Right renal cortex interstitium (tissue), 3 donors: Measurements from ENCODE around the gene MINAR1. TPM values are rescaled to one million over a fixed set of nuclear protein-coding genes. Genes with fewer than 3 reads are reported as not detected.
"Not testable (repeated sequence)": the region's sequence is repeated elsewhere in the genome, so short reads cannot be mapped to it uniquely, and the experiment has no call there.

Experiments
- DNase-seq, 3 donors: peaks; one replicate each; pipeline ENCODE4 v3.0.0-alpha.2; 2013; ENCODE audit warnings: low read depth in 3 of 3, low spot score in 2 of 3
- polyA plus RNA-seq, 3 donors: library from polyadenylated mRNA; unstranded; fragments of 120-200 nt; gene quantifications; one replicate each; pipeline ENCODE4 v1.2.1, GENCODE V29; 2013; ENCODE audit not compliant: insufficient read length in 3 of 3

MINAR1 gene, protein sequence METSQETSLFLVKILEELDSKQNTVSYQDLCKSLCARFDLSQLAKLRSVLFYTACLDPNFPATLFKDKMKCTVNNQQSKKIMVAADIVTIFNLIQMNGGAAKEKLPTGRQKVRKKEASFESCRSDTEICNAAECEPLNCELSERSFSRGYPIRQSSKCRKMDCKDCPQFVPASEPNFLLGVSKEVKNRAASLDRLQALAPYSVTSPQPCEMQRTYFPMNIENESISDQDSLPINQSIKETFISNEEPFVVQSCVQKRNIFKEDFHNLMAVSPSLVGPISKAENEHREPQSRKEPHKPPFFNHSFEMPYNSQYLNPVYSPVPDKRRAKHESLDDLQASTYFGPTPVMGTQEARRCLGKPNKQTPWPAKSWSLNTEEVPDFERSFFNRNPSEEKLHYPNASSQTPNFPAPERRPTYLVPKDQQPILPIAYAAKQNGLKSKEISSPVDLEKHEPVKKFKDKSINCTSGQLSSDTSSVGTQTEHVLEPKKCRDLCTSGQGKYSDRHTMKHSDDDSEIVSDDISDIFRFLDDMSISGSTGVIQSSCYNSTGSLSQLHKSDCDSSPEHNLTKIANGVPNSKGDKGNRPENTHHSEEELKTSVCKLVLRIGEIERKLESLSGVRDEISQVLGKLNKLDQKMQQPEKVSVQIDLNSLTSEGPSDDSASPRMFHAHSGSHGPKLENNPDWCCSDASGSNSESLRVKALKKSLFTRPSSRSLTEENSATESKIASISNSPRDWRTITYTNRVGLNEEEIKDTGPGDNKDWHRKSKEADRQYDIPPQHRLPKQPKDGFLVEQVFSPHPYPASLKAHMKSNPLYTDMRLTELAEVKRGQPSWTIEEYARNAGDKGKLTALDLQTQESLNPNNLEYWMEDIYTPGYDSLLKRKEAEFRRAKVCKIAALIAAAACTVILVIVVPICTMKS
- 1 to 10 TPM in 2 of 3 donors, under 1 TPM in 1; 0.96 to 1.2 (median 1.1) TPM for polyA plus RNA-seq

DNA sequence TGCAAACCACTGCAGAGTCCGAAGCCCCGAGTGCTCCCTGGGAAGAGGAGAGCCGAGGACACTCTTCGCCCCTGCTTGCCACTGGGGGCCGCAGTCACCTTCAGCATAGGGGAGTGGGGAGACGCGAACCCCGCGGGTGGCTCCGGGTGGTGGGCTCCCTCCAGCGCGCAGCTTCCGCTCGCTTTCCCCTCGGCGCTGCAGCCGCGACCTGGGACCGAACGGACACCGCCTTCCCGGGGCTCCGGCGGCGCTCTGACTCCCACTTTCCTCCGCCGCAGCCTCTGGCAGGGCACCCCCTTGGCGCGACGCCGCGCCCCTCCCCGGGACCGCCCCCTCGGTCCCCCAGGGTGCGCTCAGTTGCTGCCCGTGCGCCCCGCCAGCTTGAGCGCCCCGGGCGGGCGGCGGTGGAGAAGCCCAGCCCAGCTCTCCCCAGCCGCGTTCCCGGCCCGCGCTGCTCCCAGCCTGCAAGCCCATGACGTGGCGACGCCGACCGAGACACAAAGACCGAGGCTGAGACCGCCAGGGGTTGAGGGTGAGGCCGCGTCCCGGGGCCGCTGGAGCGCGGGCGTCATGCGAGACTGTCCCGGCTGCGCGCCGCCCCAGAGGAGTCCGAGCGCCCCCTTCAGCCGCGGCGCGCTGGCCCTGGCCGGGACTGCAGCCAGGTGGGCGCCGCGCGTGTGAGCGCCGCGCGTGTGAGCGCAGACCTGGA, at the start of gene MINAR1:
TSS of gene MINAR1 (plus strand) at position 701 of the 709 bp plus-strand sequence. CDS start 23,812 bp downstream, outside the sequence.
- DNase-seq = no peak

DNA sequence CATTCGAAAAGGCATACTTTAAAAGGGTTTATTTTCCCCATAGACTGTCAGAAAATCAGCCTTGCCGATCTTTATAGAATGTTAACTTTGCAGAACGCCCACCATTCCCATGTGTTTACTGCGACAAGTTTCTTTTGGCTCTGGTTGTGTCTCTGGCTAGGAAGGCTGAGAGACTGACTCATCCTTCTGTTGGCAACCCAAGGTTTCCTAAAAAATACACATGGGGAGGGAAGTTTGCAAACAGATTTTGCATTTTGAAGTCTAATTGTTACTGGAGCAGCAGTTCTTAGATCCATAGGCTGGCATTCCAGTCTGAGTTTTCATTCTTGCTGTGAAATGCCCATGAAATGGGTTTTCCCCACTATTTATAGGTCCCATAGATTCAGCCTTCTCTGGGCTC, 37.9 kb upstream of the MINAR1 start:
- DNase-seq = no peak

DNA sequence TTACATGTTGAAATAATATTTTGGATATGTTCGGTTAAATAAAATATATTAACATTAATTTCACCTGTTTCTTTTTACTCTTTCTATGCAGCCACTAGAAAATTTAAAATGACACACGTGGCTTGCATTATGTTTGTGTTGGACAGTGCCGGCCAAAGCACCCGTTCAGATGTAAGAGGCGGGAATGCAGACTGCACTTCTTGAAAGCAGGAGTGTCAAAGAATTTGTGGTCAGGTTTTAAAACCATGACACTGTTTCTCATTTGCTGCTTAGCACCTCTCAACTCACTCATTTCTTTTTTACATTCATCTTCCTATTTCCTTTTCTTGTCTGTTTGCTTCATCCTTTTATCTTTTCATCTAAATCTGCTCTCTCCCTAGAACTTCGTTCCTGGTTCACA, 35.3 kb upstream of the MINAR1 start:
- DNase-seq = no peak

DNA sequence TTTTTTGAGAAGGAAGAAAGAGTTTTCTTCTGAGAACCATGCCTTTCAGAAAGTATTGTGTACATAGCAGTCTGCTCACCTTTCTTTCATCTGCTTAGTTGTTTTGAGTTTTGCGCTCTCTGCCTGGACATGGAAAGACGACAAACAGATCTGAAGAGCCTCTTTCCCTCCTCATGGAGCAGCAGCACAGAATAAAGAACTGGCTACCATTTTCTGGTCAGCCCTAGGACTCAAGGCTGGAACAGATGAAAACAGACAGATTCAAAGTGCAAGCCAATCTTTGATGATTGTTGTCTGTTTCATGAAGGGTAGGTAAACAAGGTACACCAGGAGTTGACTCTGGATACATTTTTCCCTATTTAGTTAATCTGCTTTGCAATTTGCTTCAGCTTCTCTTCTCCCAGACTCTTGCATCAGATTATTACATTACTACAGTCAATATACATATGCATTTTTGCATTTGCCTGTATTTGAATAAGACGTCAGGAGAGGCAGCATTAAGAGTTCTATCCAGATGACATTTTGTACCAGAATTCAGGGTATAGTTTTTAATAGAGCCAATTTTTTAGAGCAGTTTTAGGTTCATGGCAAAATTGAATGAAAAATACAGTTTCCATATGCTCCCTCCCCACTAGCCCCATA, 34.7 kb upstream of the MINAR1 start:
- DNase-seq = no peak

DNA sequence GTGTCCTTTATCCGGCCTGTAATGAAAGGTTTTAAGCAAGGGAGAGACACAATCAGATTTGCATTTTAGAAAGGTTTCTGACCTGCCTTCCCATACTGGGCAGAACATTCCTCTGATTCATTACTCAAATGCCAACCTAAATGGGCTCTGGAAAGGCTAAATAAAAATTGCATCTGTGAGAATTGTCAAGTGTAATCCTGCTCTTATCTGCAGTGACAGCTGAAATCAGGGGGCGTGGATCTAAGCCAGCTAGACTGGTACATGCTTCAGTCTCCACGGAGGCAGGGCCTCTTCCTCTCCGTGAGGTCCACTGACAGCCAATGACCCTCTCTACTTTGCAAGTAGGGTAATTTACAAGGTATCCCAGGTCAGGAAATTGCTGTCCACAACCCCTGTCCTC, 32.5 kb upstream of the MINAR1 start:
- DNase-seq = no peak

DNA sequence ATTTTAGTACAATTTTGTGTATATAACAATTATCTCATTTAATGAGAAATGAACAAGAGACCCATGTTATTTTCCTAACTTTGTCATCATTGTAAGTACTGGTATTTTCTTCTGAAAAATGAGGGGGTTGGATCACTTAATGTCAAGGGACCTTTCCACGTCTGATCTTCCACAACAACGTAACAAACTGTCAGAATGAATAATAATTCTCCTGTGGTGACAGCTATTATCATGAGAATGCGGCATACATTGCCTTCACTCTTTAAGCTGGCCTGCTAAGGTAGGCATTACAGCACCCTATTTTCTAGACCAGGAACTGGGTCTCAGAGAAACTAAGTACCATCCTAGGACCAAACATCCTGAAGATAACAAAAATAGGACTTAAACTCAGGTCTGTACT, 31.5 kb upstream of the MINAR1 start:
- no peak for DNase-seq

DNA sequence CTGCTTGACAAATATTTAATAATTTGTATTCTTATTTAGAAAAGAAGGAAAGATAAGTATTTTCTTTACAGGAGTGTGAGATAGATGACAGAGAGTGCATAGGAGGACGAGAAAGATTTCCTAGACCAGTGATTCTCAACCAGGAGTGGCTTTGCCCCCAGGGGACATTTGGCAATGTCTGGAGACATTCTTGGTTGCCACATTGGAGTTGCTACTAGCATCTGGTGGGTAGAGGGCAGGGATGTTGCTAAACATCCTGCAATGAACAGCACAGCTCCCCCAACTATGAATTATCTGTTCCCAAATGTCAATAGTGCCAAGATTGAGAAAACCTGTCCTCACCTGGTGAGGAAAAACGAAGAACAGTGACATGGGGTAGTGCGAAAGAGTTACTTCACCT, 30.8 kb upstream of the MINAR1 start:
- DNase-seq = no peak

DNA sequence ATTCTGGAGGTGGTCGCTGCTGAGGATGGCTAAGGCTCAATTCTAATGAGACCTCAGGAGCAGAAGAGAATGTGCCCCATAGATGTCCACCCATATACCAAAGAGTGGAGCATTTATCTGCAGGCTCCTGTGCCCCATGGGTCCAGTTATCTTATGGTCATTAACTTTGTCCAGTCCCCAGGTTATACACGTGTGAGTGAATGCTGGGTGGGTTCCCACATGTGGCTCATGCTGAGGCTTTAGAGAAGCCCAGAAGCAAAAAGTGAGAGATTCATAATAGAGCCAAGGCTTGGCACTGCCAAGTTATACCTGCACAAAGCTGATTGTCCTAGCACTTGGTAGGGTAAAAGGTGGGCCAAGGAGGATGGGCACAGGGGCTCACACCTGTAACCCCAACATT, 30.0 kb upstream of the MINAR1 start:
- no peak for DNase-seq

DNA sequence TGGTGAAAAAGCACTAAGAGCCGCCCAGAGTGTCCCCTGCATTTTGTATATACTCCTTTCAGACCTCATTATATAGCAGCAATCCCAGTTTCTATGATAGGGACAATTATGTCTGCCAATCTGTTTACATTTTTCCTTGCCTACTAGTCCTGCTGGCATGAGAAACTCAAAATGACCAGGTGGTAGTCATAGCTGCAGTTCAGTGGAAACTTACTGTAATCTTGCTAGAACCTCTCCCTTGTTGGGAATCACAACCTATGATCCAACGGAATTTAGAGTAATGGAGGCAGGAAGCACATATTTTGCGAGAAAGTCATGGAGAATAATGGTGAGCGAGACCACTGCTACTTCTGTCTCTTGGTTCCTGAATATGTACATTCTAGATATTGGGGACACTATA, 28.6 kb upstream of the MINAR1 start:
- no peak for DNase-seq

DNA sequence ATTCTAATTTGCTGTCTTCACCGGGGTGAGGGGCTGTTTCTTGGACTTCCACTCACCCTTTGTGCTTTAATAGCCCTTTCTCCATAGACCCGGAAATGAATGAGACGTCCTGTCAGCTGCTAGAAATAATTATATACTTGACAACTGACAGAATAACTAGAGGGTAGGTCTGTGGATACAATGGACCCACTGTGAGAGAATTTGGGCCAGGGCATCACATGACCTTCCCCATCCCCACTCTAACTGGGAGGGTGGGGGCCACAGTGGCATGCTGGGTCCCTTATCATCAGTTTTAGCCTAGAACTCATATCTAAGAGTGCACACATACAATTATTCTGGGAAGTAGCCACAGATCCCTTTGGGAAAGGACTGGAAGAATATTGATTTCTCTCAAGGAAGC, 25.9 kb upstream of the MINAR1 start:
- no peak for DNase-seq

DNA sequence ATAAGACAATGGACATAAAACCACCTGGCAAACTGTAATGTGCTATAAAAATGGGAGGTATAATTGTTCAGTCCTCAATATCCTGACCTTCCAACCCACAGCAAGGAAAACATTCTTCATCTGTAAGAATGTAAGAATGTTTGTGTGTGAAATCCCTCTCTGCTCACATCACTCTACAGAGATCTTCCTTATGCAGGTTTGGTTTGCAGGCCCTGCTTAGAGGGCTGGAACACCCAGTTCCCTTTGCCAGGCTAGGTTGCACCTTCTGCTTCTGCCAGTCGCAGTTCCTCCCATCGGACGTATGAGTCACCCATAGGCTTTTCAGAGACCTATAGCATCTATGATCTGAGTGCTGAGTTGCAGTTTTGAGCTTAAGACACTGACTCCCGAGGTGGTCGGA, 24.1 kb upstream of the MINAR1 start:
- DNase-seq = no peak

DNA sequence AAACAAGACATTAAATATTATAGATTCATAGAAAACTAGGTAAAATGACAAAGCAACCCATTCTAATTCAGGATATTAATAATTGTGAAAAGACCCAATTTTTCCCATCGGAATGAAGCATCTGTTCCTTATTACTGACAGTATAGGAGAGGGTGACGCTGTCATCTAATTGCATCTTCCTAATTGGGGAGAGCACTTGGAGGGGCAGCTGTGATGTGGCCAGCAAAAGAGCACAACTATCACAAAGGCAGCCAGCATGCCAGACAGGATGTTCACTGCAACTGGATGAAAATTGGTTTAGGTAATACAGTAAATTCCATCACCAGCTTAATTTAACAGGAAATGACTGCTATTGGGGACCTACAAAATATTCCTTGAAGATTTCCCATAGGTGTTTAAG, 21.9 kb upstream of the MINAR1 start:
- no peak for DNase-seq

DNA sequence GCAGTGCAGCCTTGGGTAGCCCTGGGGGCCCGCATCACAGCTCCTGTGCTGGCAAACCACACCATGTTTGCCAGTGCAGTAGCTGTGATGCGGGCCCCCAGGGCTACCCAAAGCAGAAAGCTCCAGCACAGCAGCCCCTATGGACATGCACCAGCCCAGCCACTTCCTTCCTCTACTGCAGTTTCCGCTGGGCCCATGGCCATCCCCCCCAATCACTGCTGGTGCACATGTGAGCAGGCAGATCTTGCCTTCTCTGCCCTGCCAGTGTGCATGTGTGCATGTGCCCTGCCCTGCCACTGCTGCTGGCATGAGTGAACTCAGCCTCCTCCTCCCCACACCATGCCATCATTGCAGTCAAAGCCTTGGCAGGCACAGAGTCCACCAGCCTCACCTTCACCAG, 20.1 kb upstream of the MINAR1 start:
- no peak for DNase-seq

DNA sequence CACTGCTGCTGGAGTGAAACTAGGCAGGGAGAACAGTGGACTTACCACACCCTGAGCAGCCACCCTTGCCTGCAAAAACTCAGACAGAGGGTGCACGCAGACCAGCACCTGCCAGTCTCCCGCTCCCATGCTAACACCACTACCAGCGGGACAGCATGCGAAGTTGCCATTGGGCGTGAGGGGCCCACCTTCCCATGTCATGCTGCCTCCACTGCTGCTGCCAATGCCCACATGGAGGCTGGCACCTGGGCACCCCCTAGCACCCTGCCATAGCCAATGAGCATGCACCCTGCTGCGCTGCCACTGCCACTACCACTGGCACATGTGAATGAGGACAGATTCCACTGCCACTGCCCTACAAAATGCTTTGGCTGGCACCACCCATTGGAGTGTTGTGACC, 19.7 kb upstream of the MINAR1 start:
- no peak for DNase-seq

DNA sequence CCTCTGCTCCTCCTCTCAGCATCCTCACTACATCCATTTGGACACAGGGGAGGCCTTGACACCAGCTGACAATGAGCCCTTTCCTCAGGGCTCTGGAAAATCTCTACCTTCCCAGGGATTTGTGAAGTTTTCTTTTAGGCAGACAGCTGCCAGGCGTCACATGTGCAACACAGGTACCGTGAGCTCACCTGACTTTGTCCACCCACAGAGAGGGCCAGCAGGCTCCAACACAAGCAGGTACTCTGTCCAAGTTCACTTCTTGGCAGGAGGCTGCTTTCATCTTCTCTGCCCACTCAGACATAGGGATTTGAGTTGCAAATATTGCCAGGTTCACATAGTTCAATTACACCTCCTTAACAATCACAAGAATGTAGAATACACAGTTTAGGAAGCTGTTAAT, 15.3 kb upstream of the MINAR1 start:
- no peak for DNase-seq

DNA sequence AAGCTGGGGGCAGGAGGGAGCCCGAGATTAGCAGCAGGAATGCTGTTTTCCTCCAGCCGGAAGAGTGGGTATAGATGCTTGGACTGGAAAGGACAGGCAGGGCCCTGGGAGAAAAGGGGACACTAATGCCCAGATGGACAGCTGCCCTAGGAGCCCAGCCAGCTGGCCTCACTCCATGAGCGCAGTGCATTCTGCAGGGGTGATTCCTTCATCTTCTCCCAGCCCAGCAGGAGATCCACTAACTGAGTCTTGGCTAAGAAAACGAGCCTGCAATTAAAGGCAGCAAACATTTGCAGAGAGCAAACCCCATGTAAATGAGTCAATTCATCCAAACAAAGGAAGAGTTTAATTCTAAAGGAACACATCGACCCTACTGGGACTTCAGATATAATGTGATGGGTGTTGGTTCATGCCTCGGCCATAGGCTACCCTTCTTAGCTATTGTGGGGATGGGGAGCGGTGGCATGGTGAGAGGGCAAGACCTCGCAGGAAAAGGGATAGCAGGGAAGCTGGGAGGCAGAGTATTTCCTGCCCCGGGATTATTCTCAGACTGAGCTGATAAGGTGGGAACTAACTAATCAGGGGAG, 13.3 kb upstream of the MINAR1 start:
- DNase-seq = no peak

DNA sequence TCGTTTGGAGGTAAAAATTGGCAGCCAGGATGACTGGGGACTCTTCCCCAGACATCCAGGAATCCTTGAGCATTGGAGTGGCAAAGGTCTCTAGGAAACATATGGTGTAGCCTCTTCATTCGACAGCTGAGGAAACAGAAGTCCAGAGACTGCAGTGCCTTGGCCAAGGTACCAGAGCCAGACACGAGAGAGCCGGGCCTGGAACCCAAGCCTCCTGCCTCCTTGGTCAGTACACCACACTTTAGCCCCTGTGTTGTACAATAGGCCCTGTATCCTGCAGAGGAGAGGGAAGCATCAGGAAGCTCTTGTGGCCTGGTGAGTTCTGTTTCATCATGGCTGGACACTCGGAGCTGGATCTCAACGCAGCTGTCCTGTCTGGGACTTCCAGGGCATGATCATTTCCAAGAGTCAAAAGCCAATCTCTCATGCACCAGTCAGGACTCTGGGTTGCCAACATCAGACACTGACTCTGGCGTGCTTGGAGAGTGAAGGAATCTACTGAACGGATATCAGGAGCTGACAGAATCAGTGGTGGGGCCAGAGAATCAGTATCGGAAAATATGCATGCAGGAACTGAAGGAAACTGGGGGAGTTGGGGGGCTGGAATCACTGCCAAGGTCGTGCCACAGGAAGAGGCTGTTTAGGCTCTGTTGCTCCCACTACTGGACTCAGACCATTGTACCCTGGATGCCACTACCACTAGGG, 6.4 kb upstream of the MINAR1 start:
- DNase-seq = no peak

DNA sequence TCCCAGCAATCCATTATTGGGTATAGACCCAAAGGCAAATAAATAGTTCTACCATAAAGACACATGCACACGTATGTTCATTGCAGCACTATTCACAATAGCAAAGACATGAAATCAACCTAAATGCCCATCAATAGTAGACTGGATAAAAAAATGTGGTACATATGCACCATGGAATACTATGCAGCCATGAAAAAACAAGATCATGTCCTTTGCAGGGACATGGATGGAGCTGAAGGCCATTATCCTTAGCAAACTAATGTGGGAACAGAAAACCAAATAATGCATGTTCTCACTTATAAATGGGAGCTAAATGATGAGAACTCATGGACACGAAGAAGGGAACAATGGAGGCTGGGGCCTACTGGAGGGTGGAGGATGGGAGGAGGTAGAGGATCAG, 5.2 kb upstream of the MINAR1 start:
- not testable (repeated sequence) for DNase-seq

DNA sequence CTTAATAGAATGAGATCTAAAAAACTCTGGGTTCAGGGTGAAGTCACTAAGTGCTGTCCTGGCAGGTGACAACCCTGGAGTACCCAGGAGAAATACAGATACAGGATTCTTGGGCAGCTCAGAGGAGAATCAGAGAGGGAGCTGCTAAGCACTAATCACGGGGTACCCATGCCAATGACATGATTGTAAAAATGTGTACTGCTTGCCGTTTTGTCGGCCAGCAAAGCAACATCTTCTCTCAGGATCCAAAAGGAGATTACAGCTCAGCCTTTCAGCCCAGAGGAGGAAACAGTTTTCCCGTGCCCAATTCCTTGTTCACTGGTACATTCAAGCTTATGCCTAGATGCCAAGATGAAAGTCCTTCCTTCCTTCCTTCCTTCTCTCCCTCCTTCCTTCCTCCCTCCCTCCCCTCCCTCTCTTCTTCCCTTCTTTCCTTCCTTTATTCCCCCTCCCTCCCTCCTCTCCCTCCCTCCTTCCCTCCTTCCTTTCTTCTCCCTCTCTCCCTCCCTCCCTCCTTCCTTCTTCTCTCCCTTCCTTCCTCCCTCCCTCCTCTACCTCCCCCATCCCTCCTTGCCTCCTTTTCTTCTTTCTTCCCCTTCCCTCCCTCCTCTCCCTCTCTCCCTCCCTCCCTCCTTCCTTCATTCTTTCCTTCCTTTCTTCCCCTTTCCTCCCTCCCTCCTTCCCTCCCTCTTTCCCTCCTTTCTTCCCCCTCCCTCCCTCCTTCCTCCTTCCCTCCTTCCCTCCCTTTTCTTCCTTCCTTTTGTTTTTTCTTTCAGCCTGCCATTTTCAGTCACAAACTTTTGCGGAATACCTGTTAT, 4.1 kb upstream of the MINAR1 start:
- no peak for DNase-seq
